Endothelial cell of umbilical vein (primary cell): ENCODE data around the gene DENND1C. TPM values are rescaled to one million over a fixed set of nuclear protein-coding genes. Genes with fewer than 3 reads are reported as not detected.

ENCODE experiments used
- BruUV-seq: library from RNA; stranded (reverse); fragments of 400-500 nt; replicated peaks from 2 replicates; lab custom pipeline; 2021; lab: Mats Ljungman, UMichigan
- CTCF ChIA-PET: fragments of 300-600, 350-600 bp; sonication (Branson Sonifier 250); formaldehyde crosslinking; loops from one replicate; lab custom pipeline; 2021; ENCODE audit warnings: antibody characterized with exemption, inconsistent platforms; lab: Charles Lee
- POLR2A ChIA-PET: fragments of 300-600, 350-600 bp; sonication (Branson Sonifier 250); formaldehyde crosslinking; loops from one replicate; lab custom pipeline; 2021; ENCODE audit warnings: antibody characterized with exemption, inconsistent platforms; lab: Charles Lee
- DNase-seq: peaks from one replicate; pipeline ENCODE4 v3.0.0-alpha.2; 2011; ENCODE audit warnings: low read depth, low spot score
- FAIRE-seq: peaks from 2 replicates; lab custom pipeline; 2011; peaks lifted over from hg19 to GRCh38; lab: Jason Lieb, UNC
- H2AFZ ChIP-seq: 2 replicates; pipeline ENCODE4 v1.6.0; 2012; ENCODE audit warnings: low read depth, low read length, control low read depth, inconsistent platforms
- H3K27ac ChIP-seq: 2 replicates; pipeline ENCODE4 v1.5.1; 2011; ENCODE audit warnings: low read depth, mild to moderate bottlenecking, control low read depth, low read length, moderate library complexity; ENCODE audit not compliant: insufficient read depth
- H3K27me3 ChIP-seq, 2 experiments: 2 replicates each; pipeline versions ENCODE4 v1.6.0 to v1.6.1; 2011; ENCODE audit warnings: low read length in 2 of 2, mixed read lengths in 1 of 2; ENCODE audit not compliant: control insufficient read depth in 2 of 2, insufficient read depth in 2 of 2
- H3K36me3 ChIP-seq, 2 experiments: 2 replicates in 1 of 2; 3 replicates in 1 of 2; pipeline ENCODE4 v1.5.1; 2011; ENCODE audit warnings: low read length in 2 of 2, mild to moderate bottlenecking in 1 of 2, moderate library complexity in 1 of 2; ENCODE audit not compliant: control insufficient read depth in 2 of 2, insufficient read depth in 2 of 2; ENCODE audit errors: extremely low read depth in 1 of 2
- H3K4me1 ChIP-seq: 3 replicates; pipeline ENCODE4 v1.5.1; 2011; ENCODE audit warnings: mild to moderate bottlenecking, low read length; ENCODE audit not compliant: control insufficient read depth, insufficient read depth; ENCODE audit errors: extremely low read depth
- H3K4me2 ChIP-seq: 2 replicates; pipeline ENCODE4 v1.6.1; 2011; ENCODE audit warnings: low read length, control low read depth, mixed read lengths; ENCODE audit not compliant: insufficient read depth
- H3K4me3 ChIP-seq, 3 experiments: fragments of 200-600 bp in 1 of 3; sonication (generic), shearing (Covaris generic) in 1 of 3; replicated peaks in 1 of 3; 2 replicates each; pipeline ENCODE4 v1.5.1; 2011 to 2016; ENCODE audit warnings: control low read depth in 3 of 3, low read length in 3 of 3, mild to moderate bottlenecking in 2 of 3, inconsistent platforms in 1 of 3, low read depth in 1 of 3, moderate library complexity in 1 of 3; ENCODE audit not compliant: insufficient read depth in 1 of 3
- H3K79me2 ChIP-seq: 2 replicates; pipeline ENCODE4 v1.6.0; 2012; ENCODE audit warnings: low read length, inconsistent platforms; ENCODE audit not compliant: control insufficient read depth, insufficient read depth
- H3K9ac ChIP-seq: replicated peaks from 2 replicates; pipeline ENCODE3; 2011; ENCODE audit warnings: low read length, control low read depth; ENCODE audit not compliant: insufficient read depth; ENCODE audit errors: extremely low read depth
- H3K9me1 ChIP-seq: replicated peaks from 3 replicates; pipeline ENCODE4 v1.6.0; 2011; ENCODE audit warnings: mild to moderate bottlenecking, low read length; ENCODE audit not compliant: control insufficient read depth, insufficient read depth; ENCODE audit errors: extremely low read depth
- H3K9me3 ChIP-seq: replicated peaks from 2 replicates; pipeline ENCODE4 v1.5.1; 2012; ENCODE audit warnings: low read length, inconsistent platforms; ENCODE audit not compliant: control insufficient read depth, insufficient read depth
- H4K20me1 ChIP-seq: replicated peaks from 2 replicates; pipeline ENCODE3; 2011; ENCODE audit warnings: mild to moderate bottlenecking, low read length; ENCODE audit not compliant: control insufficient read depth, insufficient read depth; ENCODE audit errors: extremely low read depth
- EZH2 ChIP-seq: IDR thresholded peaks from 2 replicates; pipeline ENCODE4 v1.6.1; 2012; ENCODE audit warnings: borderline replicate concordance, low read depth, mild to moderate bottlenecking, moderate library complexity, low read length, inconsistent platforms; ENCODE audit not compliant: severe bottlenecking
- FOS ChIP-seq: IDR thresholded peaks from 2 replicates; pipeline ENCODE4 v1.6.1; 2011; ENCODE audit warnings: mild to moderate bottlenecking, low read length, moderate library complexity, borderline replicate concordance; ENCODE audit not compliant: insufficient read depth
- JUN ChIP-seq: IDR thresholded peaks from 2 replicates; pipeline ENCODE4 v1.6.1; 2011; ENCODE audit warnings: borderline replicate concordance, low read depth; ENCODE audit not compliant: insufficient read length, insufficient read depth
- MYC ChIP-seq: IDR thresholded peaks from one replicate; pipeline ENCODE4 v1.6.1; 2011; ENCODE audit warnings: mild to moderate bottlenecking, low read depth, low read length
- POLR2A ChIP-seq: IDR thresholded peaks from 2 replicates; pipeline ENCODE4 v1.6.1; 2012; ENCODE audit warnings: low read depth, mild to moderate bottlenecking, control low read depth, low read length
- POLR2AphosphoS5 ChIP-seq: IDR thresholded peaks from 2 replicates; pipeline ENCODE4 v1.6.1; 2012; ENCODE audit warnings: low read depth, mild to moderate bottlenecking, control low read depth, low read length, moderate library complexity; ENCODE audit not compliant: insufficient read depth
- dilution Hi-C: fragments of 300-500 bp; cut with MboI; formaldehyde crosslinking; loops from one replicate; pipeline ENCODE4 v1.15.0; 2019; ENCODE audit warnings: low sequenced_read_pairs; ENCODE audit not compliant: extremely low pct_ligation_motif_present
- intact Hi-C: fragments of 100-400 bp; cut with micrococcal nuclease; formaldehyde crosslinking; loops from one replicate; pipeline ENCODE4 v1.10.0; 2022
- polyA plus RNA-seq, 4 experiments: library from polyadenylated mRNA; depleted of rRNA in 3 of 4; stranded (reverse) in 3 of 4; unstranded in 1 of 4; fragments of >200 nt; gene quantifications; 2 replicates each; pipeline versions ENCODE4 v1.2.1 to v1.2.3, GENCODE V29; 2011 to 2012; ENCODE audit warnings: missing spikeins in 1 of 4
- total RNA-seq: library from RNA; stranded (reverse); gene quantifications from 2 replicates; pipeline ENCODE4 v1.2.3, GENCODE V29; 2021
- TF ChIP-seq, protein P1 (sequence below), 2 donors: IDR thresholded peaks; 1 replicate in 1 of 2; 2 replicates in 1 of 2; pipeline ENCODE4 v1.5.1; 2011; ENCODE audit warnings: low read length in 2 of 2, mild to moderate bottlenecking in 2 of 2, moderate library complexity in 2 of 2, control low read depth in 1 of 2, inconsistent platforms in 1 of 2, low read depth in 1 of 2; ENCODE audit not compliant: insufficient read depth in 1 of 2; ENCODE audit errors: extremely low read depth in 1 of 2
- TF ChIP-seq, protein P2 (sequence below): IDR thresholded peaks from 2 replicates; pipeline ENCODE4 v1.6.1; 2011; ENCODE audit not compliant: insufficient read depth, insufficient read length

The DENND1C gene
- total and polyA plus RNA-seq, 2 donors (not counting 3 experiments of a cell fraction or from before 2014, with no cell fraction given), result not detected

DNA sequence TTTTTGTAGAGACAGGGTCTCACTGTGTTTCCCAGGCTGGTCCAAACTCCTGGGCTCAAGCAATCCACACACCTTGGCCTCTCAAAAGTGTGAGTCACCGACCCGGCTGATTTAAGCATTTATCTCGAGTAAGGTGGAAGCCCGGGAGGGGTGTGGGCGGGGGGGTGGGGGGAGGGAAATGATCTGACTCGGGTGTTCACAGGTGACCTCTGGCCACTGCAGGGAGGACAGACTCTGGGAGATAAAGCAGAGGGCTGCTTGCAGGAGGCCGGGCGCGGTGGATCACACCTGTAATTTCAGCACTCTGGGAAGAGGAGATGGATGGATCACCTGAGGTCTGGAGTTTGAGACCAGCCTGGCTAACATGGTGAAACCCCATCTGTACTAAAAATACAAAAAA is 7.9 kb downstream of the DENND1C start:
- H3K9me1 ChIP-seq, result no peaks in the 10 kb centered on the region
- BruUV-seq, result no TSS peak
- FAIRE-seq (no peak), DNase-seq (no peak)
- H3K4me2 ChIP-seq, result no peak overlapping the region
- H3K27me3 ChIP-seq, result peaks cover 0 to 9% of the 10 kb centered on the region in 2 experiments
- no peaks in the 10 kb centered on the region for H4K20me1 ChIP-seq
- ChIA-PET POLR2A (no interaction called here), CTCF (no interaction called here)
- H3K9ac ChIP-seq, result no peak overlapping the region
- H2AFZ ChIP-seq, result no peak overlapping the region
- H3K79me2 ChIP-seq, result no peaks in the 10 kb centered on the region
- no peaks in the 10 kb centered on the region for H3K9me3 ChIP-seq
- intact Hi-C loops (no loop called here), dilution Hi-C loops (no loop called here)
- H3K4me1 ChIP-seq, result peaks cover 2% of the 10 kb centered on the region
- TF ChIP-seq EZH2 (no peak), POLR2A (no peak), JUN (no peak), MYC (no peak), FOS (no peak), POLR2AphosphoS5 (no peak)
- TF ChIP-seq, protein P1, sequence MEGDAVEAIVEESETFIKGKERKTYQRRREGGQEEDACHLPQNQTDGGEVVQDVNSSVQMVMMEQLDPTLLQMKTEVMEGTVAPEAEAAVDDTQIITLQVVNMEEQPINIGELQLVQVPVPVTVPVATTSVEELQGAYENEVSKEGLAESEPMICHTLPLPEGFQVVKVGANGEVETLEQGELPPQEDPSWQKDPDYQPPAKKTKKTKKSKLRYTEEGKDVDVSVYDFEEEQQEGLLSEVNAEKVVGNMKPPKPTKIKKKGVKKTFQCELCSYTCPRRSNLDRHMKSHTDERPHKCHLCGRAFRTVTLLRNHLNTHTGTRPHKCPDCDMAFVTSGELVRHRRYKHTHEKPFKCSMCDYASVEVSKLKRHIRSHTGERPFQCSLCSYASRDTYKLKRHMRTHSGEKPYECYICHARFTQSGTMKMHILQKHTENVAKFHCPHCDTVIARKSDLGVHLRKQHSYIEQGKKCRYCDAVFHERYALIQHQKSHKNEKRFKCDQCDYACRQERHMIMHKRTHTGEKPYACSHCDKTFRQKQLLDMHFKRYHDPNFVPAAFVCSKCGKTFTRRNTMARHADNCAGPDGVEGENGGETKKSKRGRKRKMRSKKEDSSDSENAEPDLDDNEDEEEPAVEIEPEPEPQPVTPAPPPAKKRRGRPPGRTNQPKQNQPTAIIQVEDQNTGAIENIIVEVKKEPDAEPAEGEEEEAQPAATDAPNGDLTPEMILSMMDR (IDR thresholded peaks at IDR 0.05; ENCODE audit: extremely low read depth in 1 of 2, insufficient read depth in 1 of 2, low read depth in 1 of 2, low read length in 2 of 2), result no peak
- TF ChIP-seq, protein P2, sequence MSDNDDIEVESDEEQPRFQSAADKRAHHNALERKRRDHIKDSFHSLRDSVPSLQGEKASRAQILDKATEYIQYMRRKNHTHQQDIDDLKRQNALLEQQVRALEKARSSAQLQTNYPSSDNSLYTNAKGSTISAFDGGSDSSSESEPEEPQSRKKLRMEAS, result no peak
- H3K36me3 ChIP-seq, result no peaks in the 10 kb centered on the region
- no peak overlapping the region for H3K4me3 ChIP-seq
- no peak overlapping the region for H3K27ac ChIP-seq
